Stimulated activated CD4-positive, alpha-beta T cell treated with anti-CD3 and anti-CD28 coated beads, Interleukin-4, amount 100 ng/mL, for 24 hours (primary cell): ENCODE results near the gene COX7A2L.

Source experiments
- DNase-seq: peaks from one replicate; pipeline ENCODE4 v3.0.0-alpha.2; 2020

COX7A2L gene

GRCh38 chr2:42314892-42315468 lies 46.0 kb downstream of the COX7A2L start:
- no peak for DNase-seq

DNA sequence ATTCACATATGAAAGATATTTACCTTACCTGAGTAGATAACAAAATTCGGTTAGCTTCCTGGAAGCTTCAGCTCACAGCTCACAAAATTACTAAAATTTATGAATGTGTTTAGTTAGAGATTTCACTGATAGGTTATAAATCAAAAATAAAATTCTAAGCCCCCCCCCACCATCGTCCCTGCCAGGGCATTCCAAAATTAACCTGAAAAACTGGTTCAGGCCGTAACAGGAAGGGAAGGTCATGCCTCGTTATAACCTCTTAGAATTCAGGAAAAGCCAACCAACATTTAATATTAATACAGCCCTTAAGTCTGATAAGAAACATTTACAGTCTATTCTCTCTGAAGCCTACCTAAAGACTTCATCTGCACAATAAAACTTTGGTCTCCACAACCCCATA lies 48.9 kb downstream of the COX7A2L start:
- DNase-seq, result no peak

DNA sequence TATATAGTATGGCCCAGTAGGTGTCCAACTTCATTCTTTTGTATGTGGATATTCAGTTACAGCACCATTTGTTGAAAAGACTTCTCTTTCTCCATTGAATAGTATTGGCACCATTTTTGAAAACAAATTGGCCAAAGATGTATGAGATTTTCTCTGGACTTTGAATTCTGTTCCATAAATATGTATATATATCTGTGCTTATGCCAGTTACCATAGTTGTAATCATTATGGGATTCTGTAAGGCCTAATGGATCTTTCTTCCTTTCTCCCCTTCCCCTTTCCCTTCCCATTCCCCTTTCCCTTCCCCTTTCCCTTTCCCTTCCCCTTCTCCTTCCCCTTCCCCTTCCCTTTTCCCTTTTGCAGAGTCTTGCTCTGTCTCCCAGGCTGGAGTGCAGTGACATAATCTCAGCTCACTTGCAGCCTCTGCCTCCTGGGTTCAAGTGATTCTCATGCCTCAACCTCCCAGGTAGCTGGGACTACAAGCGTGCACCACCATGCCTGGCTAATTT lies 51.0 kb downstream of the COX7A2L start:
- no peak for DNase-seq

GRCh38 chr2:42309366-42309765 lies 51.7 kb downstream of the COX7A2L start:
- DNase-seq, result no peak

GRCh38 chr2:42307180-42307579 lies 53.8 kb downstream of the COX7A2L start:
- DNase-seq, result no peak

- DNase-seq, result no peak
Measured at GRCh38 chr2:42304059-42304713, 56.8 kb downstream of the COX7A2L start.

DNA sequence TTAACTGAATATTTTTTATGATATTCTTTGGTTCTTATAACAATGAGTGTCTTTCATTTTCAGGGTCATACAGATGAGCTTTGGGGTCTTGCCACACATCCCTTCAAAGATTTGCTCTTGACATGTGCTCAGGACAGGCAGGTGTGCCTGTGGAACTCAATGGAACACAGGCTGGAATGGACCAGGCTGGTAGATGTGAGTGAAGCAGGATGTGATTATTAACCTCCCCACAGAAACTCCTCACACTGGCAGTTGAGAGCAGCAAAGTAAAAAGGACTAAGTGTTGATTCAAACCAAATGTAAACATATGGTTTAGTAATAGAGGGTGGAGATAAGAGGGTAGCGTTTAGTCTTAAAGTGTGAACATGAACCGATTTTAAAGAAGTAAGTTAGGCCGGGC lies 57.8 kb downstream of the COX7A2L start:
- DNase-seq, result no peak

DNA sequence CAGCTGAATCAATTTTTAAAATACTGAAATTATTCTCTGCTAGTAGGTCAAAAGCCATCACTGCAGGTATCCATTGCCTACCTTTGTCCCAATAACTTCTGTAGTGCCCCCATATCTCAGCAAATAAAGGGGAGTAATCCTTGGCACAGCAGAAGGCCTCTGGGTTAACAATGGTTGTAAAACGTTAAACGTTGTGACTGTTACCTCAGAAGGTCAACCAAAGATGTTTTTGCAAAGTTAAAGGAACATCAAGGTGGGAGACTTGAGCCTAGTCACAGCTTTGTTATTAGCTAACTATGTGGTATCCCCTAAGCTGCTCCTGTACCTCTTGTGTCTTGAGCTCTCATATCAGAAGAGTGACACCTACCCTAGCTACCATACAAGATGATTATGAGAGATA lies 60.5 kb downstream of the COX7A2L start:
- no peak for DNase-seq
